ENCODE measurements around the gene CHRNB4.

Gene CHRNB4

DNA sequence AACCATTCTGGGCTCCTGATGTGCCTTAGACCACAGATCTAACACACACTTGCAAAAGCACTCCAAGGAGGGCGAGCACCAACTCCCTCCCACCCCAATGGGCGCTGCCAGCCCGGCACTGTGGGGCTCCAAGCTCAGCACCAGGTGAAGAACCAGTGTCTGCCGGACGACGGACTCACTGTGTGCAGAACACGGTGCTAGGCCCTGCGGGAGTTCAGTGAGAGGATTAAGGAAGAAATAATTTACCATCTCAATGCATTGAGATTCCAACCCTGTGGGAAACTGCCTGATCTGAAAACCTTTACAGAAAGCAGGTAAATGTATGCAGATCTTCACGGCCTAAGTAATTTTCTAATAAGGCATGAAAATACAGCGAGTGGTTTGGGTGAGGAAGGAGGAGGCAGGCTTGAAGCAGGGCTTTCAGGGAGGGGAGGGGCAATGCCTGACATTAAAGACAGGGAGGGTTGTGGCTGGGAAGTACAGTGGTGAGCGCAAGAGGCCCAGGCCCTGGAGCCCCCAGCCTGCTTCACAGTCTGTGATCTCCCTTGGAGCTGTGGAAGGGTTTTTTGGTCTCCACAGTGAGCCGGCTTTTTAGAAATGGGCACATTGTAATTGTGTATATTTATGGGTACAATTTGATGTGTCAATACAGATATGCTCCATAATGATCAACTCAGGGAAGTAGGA, 35.6 kb upstream of the CHRNB4 start:
- TF ChIP-seq, protein P1, sequence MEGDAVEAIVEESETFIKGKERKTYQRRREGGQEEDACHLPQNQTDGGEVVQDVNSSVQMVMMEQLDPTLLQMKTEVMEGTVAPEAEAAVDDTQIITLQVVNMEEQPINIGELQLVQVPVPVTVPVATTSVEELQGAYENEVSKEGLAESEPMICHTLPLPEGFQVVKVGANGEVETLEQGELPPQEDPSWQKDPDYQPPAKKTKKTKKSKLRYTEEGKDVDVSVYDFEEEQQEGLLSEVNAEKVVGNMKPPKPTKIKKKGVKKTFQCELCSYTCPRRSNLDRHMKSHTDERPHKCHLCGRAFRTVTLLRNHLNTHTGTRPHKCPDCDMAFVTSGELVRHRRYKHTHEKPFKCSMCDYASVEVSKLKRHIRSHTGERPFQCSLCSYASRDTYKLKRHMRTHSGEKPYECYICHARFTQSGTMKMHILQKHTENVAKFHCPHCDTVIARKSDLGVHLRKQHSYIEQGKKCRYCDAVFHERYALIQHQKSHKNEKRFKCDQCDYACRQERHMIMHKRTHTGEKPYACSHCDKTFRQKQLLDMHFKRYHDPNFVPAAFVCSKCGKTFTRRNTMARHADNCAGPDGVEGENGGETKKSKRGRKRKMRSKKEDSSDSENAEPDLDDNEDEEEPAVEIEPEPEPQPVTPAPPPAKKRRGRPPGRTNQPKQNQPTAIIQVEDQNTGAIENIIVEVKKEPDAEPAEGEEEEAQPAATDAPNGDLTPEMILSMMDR (IDR thresholded peaks at IDR 0.05; ENCODE audit: low read depth, low read length): no peak
- no peaks in the 10 kb centered on the region for H3K36me3 ChIP-seq
- no peaks in the 10 kb centered on the region for H3K27me3 ChIP-seq
- DNase-seq: no peak
- H3K4me3 ChIP-seq (ENCODE audit: low read depth, low read length): no peak overlapping the region
- H3K9me3 ChIP-seq: no peaks in the 10 kb centered on the region
- peaks cover 58% of the 10 kb centered on the region for H3K4me1 ChIP-seq

DNA sequence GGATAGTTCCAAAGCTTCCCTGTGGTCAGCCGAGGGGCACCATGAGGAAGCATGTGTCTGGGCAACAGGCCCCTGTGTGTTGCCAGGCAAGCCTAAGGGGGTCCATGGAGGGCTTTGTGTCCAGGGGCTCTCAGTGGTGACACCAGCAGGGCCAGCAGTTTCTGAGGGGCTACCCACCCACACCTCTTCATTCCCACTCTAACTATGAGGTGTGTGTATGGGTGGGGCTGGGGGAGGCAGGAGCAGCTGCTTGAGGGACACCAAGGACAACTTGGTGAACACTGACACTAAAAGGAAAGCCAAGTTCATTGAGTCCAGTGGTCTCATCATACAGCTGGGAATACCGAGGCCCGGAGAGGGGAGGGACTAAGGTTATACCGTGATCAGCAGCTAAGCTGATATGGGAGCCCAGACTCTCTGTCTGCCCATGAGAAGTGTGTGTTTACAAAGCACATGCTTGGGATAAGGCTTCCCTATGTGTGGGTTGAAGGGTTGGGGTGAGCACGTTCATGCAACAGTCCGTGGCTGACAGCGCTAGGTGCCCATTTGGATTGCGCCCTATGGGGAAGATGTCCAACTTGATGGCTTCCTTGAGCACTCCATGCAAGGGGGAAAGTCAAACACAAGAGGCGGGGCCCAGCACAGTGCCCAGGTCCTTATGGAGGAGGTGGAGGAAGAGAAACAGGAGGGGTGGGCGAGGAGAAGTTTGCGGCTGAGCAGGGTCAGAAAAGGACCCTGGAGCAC, 34.8 kb upstream of the CHRNB4 start:
- DNase-seq: no peak
- H3K27me3 ChIP-seq: no peaks in the 10 kb centered on the region
- H3K4me1 ChIP-seq: peaks cover 57% of the 10 kb centered on the region
- H3K4me3 ChIP-seq (ENCODE audit: low read depth, low read length): no peak overlapping the region
- TF ChIP-seq, protein P1 (IDR thresholded peaks at IDR 0.05; ENCODE audit: low read depth, low read length): no peak
- no peaks in the 10 kb centered on the region for H3K36me3 ChIP-seq
- no peaks in the 10 kb centered on the region for H3K9me3 ChIP-seq

DNA sequence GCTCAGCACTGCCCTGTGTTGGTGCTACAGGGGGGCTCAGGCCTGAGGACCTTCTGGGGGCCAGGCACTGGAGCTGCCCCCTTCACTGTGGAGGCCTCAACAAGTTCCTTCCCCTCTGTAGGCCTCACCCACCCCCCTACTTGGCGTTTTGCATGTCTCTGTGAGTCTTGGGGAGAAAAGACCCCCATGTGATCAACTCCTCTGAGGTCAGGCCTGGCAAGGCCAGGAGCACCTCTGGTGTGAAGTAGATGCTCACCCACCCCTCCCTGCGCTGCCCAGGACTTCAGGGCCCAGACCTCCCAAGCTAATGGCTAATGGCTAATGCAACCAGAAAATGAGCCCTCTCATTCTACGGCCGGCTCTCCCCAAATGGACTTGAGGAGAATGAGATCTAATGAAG, 34.2 kb upstream of the CHRNB4 start:
- H3K4me3 ChIP-seq (ENCODE audit: low read depth, low read length): no peak overlapping the region
- H3K4me1 ChIP-seq: peaks cover 52% of the 10 kb centered on the region
- DNase-seq: no peak
- TF ChIP-seq, protein P1 (IDR thresholded peaks at IDR 0.05; ENCODE audit: low read depth, low read length): no peak
- no peaks in the 10 kb centered on the region for H3K27me3 ChIP-seq
- no peaks in the 10 kb centered on the region for H3K9me3 ChIP-seq
- H3K36me3 ChIP-seq: no peaks in the 10 kb centered on the region

DNA sequence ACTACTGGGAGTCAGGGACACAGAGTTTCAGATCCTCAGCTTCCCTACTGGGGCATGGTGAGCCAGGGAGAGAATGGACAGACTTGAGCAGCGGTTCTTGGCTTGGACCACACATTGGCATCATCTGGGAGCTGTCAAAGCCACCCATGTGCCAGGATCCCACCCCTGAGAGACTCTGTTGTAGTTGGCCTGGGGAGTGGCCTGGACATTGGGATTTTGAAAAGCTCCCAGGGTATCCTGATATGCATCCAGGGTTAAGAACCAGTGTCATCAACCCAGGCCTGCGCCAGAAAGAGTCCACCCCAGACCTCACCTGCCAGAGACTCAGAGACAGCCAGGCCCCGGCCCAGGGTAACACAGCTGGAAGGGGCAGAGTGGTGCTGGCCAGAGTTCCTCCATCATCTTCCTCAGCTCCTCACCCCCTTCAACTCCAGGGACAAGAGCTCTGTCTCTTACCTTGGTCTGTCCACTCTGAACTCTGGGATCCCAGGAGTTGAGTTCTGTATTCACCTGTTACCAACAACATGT, 33.0 kb upstream of the CHRNB4 start:
- H3K4me1 ChIP-seq: peaks cover 53% of the 10 kb centered on the region

DNA sequence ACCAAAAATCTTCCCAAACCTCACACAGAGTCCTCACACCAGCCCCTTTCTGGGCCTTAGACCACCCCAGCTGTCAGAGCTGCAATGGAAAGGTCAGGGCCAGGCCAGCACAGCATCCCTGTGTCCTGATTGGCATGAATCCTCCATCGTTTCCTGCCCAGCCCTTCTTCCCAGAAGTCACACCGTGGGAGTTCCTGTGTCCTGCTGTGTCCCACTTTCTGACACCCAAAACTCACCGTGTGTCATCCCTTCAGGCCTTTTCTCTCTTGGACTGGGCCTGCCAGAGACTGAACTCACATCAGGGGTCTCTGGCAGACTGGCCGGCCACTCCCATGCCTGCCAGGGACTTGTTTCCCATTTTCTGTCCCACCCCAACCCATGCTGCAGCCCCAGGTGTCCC, 32.5 kb upstream of the CHRNB4 start:
- H3K36me3 ChIP-seq: no peaks in the 10 kb centered on the region
- H3K27me3 ChIP-seq: no peaks in the 10 kb centered on the region
- no peak overlapping the region for H3K4me3 ChIP-seq (ENCODE audit: low read depth, low read length)
- peaks cover 53% of the 10 kb centered on the region for H3K4me1 ChIP-seq
- TF ChIP-seq, protein P1 (IDR thresholded peaks at IDR 0.05; ENCODE audit: low read depth, low read length): no peak
- peak; percentile 27 for DNase-seq
- no peaks in the 10 kb centered on the region for H3K9me3 ChIP-seq

More for the DNA sequence above, 33.0 kb upstream of the CHRNB4 start:
- TF ChIP-seq, protein P1 (IDR thresholded peaks at IDR 0.05; ENCODE audit: low read depth, low read length): no peak
- no peak for DNase-seq
- Histone ChIP-seq H3K4me3 (ENCODE audit: low read depth, low read length) (no peak overlapping the region), H3K27me3 (no peaks in the 10 kb centered on the region), H3K36me3 (no peaks in the 10 kb centered on the region), H3K9me3 (no peaks in the 10 kb centered on the region)

All from BE2C (cell line).